ENCODE measurements around the gene ORM1. TPM values are rescaled to one million over a fixed set of nuclear protein-coding genes. Genes with fewer than 3 reads are reported as not detected.

Gene ORM1
- total RNA-seq, 1 experiment from 2014 or later: 4.4 TPM

DNA sequence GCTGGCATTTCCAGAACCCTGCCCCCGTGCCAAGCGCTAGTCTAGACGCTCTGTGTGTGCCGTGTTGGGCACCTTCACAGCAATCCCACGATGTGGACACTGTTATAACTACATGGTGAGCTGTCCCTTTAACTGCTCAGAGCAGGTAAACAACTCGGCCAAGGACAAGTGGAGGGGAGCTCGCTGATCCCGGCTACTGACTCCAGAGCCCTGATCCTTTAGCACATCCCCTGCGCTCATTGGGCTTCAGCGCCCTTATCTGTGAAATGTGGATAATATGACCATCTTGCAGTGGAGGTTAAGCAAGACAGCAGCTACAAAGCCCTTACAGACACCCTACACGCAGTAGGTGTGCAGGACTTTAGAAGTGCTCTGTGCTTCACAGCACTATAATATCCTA is 23.2 kb downstream of the ORM1 start:
- Histone ChIP-seq H3K4me1 (ENCODE audit: insufficient read depth, low read length) (peaks cover 4% of the 10 kb centered on the region), H4K8ac (replicated peaks; ENCODE audit: insufficient read length, low read depth, low read length) (no peak overlapping the region), H3K18ac (ENCODE audit: insufficient read length, low read depth, low read length) (no peak overlapping the region), H2BK120ac (ENCODE audit: low read depth, low read length, poor library complexity, severe bottlenecking) (no peak overlapping the region), H4K5ac (ENCODE audit: insufficient read length, low read depth, low read length) (no peak overlapping the region), H3K56ac (ENCODE audit: insufficient read length, low read depth, low read length) (no peak overlapping the region), H3K4me2 (ENCODE audit: insufficient read depth, insufficient read length, low read length) (no peak overlapping the region), H3K14ac (ENCODE audit: insufficient read depth, low read length) (no peak overlapping the region), H2AK5ac (ENCODE audit: insufficient read length, low read length) (no peak overlapping the region), H4K20me1 (ENCODE audit: control insufficient read depth, insufficient read depth, insufficient read length) (no peaks in the 10 kb centered on the region), H3K79me1 (ENCODE audit: insufficient read depth, low read depth, low read length, poor library complexity, severe bottlenecking) (no peaks in the 10 kb centered on the region), H3K23ac (ENCODE audit: insufficient read length, low read depth, low read length) (no peak overlapping the region), H3K4ac (ENCODE audit: low read depth, low read length) (no peak overlapping the region), H4K91ac (ENCODE audit: insufficient read length, low read depth, low read length) (no peak overlapping the region), H3T11ph (ENCODE audit: low read length) (no peak overlapping the region), H2BK5ac (ENCODE audit: insufficient read length, low read length) (no peak overlapping the region), H3K23me2 (ENCODE audit: insufficient read length, low read depth, low read length, poor library complexity, severe bottlenecking) (no peaks in the 10 kb centered on the region), H3K27ac (ENCODE audit: insufficient read length, low read depth, low read length) (no peak overlapping the region), H3K79me2 (ENCODE audit: insufficient read depth, low read length) (no peaks in the 10 kb centered on the region), H3K27me3 (ENCODE audit: insufficient read depth, low read length) (no peaks in the 10 kb centered on the region), H2AFZ (ENCODE audit: low read length) (no peak overlapping the region), H2BK20ac (ENCODE audit: low read depth, low read length, poor library complexity, severe bottlenecking) (no peak overlapping the region), H3K9me3 (ENCODE audit: control insufficient read depth, low read depth, low read length) (no peaks in the 10 kb centered on the region), H2BK15ac (ENCODE audit: low read depth, low read length) (no peak overlapping the region), H3K9ac (ENCODE audit: extremely low read depth, insufficient read length, low read length) (no peak overlapping the region), H2BK12ac (ENCODE audit: insufficient read length, low read depth, low read length) (no peak overlapping the region)
- Mint-ChIP-seq H3K27me3 (ENCODE audit: low read depth) (no peaks in the 10 kb centered on the region; the same call in 1 of the 2 replicates), H3K4me3 (no peak overlapping the region), H3K36me3 (ENCODE audit: insufficient read depth in 1 of 3, low read depth in 3 of 3) (peaks cover 47 to 85% (median 74%) of the 10 kb centered on the region in 3 experiments), H3K27ac (no peak overlapping the region), H3K9me3 (no peaks in the 10 kb centered on the region), H3K4me1 (peaks cover 14 to 20% of the 10 kb centered on the region in 2 experiments)
- TF ChIP-seq, protein P1, sequence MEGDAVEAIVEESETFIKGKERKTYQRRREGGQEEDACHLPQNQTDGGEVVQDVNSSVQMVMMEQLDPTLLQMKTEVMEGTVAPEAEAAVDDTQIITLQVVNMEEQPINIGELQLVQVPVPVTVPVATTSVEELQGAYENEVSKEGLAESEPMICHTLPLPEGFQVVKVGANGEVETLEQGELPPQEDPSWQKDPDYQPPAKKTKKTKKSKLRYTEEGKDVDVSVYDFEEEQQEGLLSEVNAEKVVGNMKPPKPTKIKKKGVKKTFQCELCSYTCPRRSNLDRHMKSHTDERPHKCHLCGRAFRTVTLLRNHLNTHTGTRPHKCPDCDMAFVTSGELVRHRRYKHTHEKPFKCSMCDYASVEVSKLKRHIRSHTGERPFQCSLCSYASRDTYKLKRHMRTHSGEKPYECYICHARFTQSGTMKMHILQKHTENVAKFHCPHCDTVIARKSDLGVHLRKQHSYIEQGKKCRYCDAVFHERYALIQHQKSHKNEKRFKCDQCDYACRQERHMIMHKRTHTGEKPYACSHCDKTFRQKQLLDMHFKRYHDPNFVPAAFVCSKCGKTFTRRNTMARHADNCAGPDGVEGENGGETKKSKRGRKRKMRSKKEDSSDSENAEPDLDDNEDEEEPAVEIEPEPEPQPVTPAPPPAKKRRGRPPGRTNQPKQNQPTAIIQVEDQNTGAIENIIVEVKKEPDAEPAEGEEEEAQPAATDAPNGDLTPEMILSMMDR (conservative IDR thresholded peaks at IDR 0.05): no peak
- DNase-seq: no peak
- WGBS (ENCODE audit: extremely low coverage, insufficient read length, low lambda C conversion rate): no CpG with 5 or more reads among the region's 11 CpGs
